Neural progenitor cell (in vitro differentiated cells): ENCODE data around the gene CHRNB4. TPM values are rescaled to one million over a fixed set of nuclear protein-coding genes. Genes with fewer than 3 reads are reported as not detected.

ENCODE experiments used
- DNase-seq: peaks from one replicate; pipeline ENCODE4 v3.0.0-alpha.2; 2016; ENCODE audit warnings: low spot score
- H2AFZ ChIP-seq: fragments of 200-600 bp; sonication (generic); replicated peaks from 2 replicates; pipeline ENCODE4 v1.6.1; 2016; ENCODE audit warnings: antibody characterized with exemption
- H3F3A ChIP-seq: fragments of 200-600 bp; sonication (generic); 2 replicates; pipeline ENCODE4 v1.6.1; 2016; ENCODE audit warnings: antibody characterized with exemption, low read depth
- H3K27ac ChIP-seq: fragments of 200-600 bp; sonication (generic); 2 replicates; pipeline ENCODE4 v1.5.1; 2016; ENCODE audit warnings: mild to moderate bottlenecking
- H3K27me3 ChIP-seq: fragments of 200-600 bp; sonication (generic); 2 replicates; pipeline ENCODE4 v1.6.1; 2016; ENCODE audit warnings: mild to moderate bottlenecking, moderate library complexity
- H3K36me3 ChIP-seq: fragments of 200-600 bp; sonication (generic); 2 replicates; pipeline ENCODE4 v1.5.1; 2016
- H3K4me1 ChIP-seq: fragments of 200-600 bp; sonication (generic); 2 replicates; pipeline ENCODE4 v1.6.1; 2016; ENCODE audit warnings: mixed run types
- H3K4me2 ChIP-seq: fragments of 200-600 bp; sonication (generic); 2 replicates; pipeline ENCODE4 v1.6.1; 2016
- H3K4me3 ChIP-seq: fragments of 200-600 bp; sonication (generic); 2 replicates; pipeline ENCODE4 v1.5.1; 2016
- H3K79me2 ChIP-seq: fragments of 200-600 bp; sonication (generic); 2 replicates; pipeline ENCODE4 v1.6.1; 2016; ENCODE audit warnings: low read depth
- H3K9ac ChIP-seq: fragments of 200-600 bp; sonication (generic); 2 replicates; pipeline ENCODE4 v1.6.1; 2016
- H3K9me3 ChIP-seq: fragments of 200-600 bp; sonication (generic); 2 replicates; pipeline ENCODE4 v1.5.1; 2016; ENCODE audit warnings: low read depth
- H4K20me1 ChIP-seq: fragments of 200-600 bp; sonication (generic); 2 replicates; pipeline ENCODE4 v1.6.1; 2016; ENCODE audit warnings: low read depth
- H3K27ac Mint-ChIP-seq: 3 replicates; pipeline ENCODE4 v1.8.0; 2021; ENCODE audit warnings: mixed read lengths
- H3K27me3 Mint-ChIP-seq: 2 replicates; pipeline ENCODE4 v1.8.0; 2022; ENCODE audit warnings: low read depth, mild to moderate bottlenecking, inconsistent platforms, moderate library complexity, mixed read lengths; ENCODE audit not compliant: insufficient read depth
- H3K36me3 Mint-ChIP-seq: 3 replicates; pipeline ENCODE4 v1.8.0; 2021; ENCODE audit warnings: mixed read lengths
- H3K4me1 Mint-ChIP-seq: 3 replicates; pipeline ENCODE4 v1.8.0; 2021; ENCODE audit warnings: mixed read lengths
- H3K4me3 Mint-ChIP-seq: 3 replicates; pipeline ENCODE4 v1.8.0; 2021; ENCODE audit warnings: mild to moderate bottlenecking, moderate library complexity, mixed read lengths
- H3K9me3 Mint-ChIP-seq: 3 replicates; pipeline ENCODE4 v1.8.0; 2020; ENCODE audit warnings: mixed read lengths
- EZH2 ChIP-seq: fragments of 200-600 bp; sonication (generic); IDR thresholded peaks from 2 replicates; pipeline ENCODE4 v1.6.1; 2017; ENCODE audit warnings: antibody characterized with exemption, mild to moderate bottlenecking, moderate library complexity
- EZH2phosphoT487 ChIP-seq: fragments of 200-600 bp; sonication (generic); IDR thresholded peaks from 2 replicates; pipeline ENCODE4 v1.6.1; 2017; ENCODE audit warnings: antibody characterized with exemption
- total RNA-seq: library from RNA; depleted of rRNA; stranded (reverse); fragments of >200 nt; gene quantifications from 2 replicates; pipeline ENCODE4 v1.2.3, GENCODE V29; 2015; ENCODE audit warnings: low replicate concordance
- TF ChIP-seq, protein P1 (sequence below): fragments of 200-600 bp; sonication (generic); IDR thresholded peaks from 2 replicates; pipeline ENCODE4 v1.5.1; 2017; ENCODE audit warnings: antibody characterized with exemption, mild to moderate bottlenecking

The CHRNB4 gene
- total RNA-seq, 1 donor from 2014 or later, result 0.24 TPM

DNA sequence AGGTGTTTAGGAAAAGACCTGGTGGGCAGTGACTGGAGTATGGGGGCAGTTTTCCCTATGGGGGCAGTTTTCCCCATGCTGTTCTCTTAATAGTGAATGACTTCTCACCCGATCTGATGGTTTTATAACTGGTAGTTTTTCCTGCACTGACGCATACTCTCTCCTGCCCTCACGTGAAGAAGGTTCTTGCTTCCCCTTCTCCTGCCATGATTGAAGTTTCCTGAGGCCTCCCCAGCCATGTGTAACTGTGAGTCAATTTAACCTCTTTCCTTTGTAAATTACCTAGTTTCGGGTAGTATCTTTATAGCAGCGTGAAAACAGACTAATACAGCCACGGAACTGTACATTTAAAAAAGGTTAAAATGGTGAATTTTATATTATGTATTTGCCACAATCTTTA is 25.0 kb upstream of the CHRNB4 start:
- Mint-ChIP-seq H3K27me3 (peaks cover 10% of the 10 kb centered on the region), H3K36me3 (no peaks in the 10 kb centered on the region), H3K27ac (no peak overlapping the region), H3K9me3 (no peaks in the 10 kb centered on the region), H3K4me1 (peaks cover 6% of the 10 kb centered on the region), H3K4me3 (no peak overlapping the region)
- Histone ChIP-seq H3K4me1 (no peaks in the 10 kb centered on the region), H4K20me1 (no peaks in the 10 kb centered on the region), H3F3A (peaks cover 8% of the 10 kb centered on the region), H3K4me3 (no peak overlapping the region), H3K9ac (no peak overlapping the region), H3K9me3 (no peaks in the 10 kb centered on the region), H3K4me2 (no peak overlapping the region), H2AFZ (no peak overlapping the region), H3K27ac (no peak overlapping the region), H3K79me2 (no peaks in the 10 kb centered on the region), H3K27me3 (no peaks in the 10 kb centered on the region), H3K36me3 (no peaks in the 10 kb centered on the region)
- TF ChIP-seq EZH2, result no peak
- TF ChIP-seq, protein P1, sequence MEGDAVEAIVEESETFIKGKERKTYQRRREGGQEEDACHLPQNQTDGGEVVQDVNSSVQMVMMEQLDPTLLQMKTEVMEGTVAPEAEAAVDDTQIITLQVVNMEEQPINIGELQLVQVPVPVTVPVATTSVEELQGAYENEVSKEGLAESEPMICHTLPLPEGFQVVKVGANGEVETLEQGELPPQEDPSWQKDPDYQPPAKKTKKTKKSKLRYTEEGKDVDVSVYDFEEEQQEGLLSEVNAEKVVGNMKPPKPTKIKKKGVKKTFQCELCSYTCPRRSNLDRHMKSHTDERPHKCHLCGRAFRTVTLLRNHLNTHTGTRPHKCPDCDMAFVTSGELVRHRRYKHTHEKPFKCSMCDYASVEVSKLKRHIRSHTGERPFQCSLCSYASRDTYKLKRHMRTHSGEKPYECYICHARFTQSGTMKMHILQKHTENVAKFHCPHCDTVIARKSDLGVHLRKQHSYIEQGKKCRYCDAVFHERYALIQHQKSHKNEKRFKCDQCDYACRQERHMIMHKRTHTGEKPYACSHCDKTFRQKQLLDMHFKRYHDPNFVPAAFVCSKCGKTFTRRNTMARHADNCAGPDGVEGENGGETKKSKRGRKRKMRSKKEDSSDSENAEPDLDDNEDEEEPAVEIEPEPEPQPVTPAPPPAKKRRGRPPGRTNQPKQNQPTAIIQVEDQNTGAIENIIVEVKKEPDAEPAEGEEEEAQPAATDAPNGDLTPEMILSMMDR, result no peak
- TF ChIP-seq EZH2phosphoT487, result no peak
- DNase-seq, result no peak

DNA sequence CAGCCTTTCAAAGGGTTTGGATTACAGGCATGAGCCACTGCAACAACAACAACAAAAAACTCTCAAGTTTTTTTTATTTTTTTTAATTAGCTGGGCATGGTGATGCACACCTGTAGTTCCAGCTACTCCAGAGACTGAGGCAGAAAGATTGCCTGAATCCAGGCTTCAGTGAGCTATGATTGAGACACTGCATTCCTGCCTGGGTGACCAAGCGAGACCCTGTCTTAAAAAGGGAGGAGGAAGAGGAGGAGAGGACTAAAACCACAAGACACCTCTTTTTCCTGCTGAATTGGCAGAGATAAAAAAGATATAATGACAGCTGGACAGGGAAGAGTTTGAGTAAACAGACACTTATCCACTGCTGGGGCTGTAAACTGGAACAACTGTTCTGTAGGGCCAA is 22.7 kb upstream of the CHRNB4 start:
- H4K20me1 ChIP-seq, result no peaks in the 10 kb centered on the region
- no peak overlapping the region for H3K27ac Mint-ChIP-seq
- no peaks in the 10 kb centered on the region for H3K27me3 ChIP-seq
- H3K79me2 ChIP-seq, result no peaks in the 10 kb centered on the region
- no peaks in the 10 kb centered on the region for H3K9me3 Mint-ChIP-seq
- peaks cover 12% of the 10 kb centered on the region for H3K27me3 Mint-ChIP-seq
- no peak overlapping the region for H2AFZ ChIP-seq
- peaks cover 3% of the 10 kb centered on the region for H3F3A ChIP-seq
- H3K4me1 Mint-ChIP-seq, result peaks cover 4% of the 10 kb centered on the region
- H3K4me2 ChIP-seq, result no peak overlapping the region
- no peak overlapping the region for H3K4me3 ChIP-seq
- H3K27ac ChIP-seq, result no peak overlapping the region
- DNase-seq, result no peak
- H3K9ac ChIP-seq, result no peak overlapping the region
- no peak overlapping the region for H3K4me3 Mint-ChIP-seq
- TF ChIP-seq, protein P1, result no peak
- H3K36me3 Mint-ChIP-seq, result no peaks in the 10 kb centered on the region
- no peaks in the 10 kb centered on the region for H3K4me1 ChIP-seq
- H3K9me3 ChIP-seq, result no peaks in the 10 kb centered on the region
- no peaks in the 10 kb centered on the region for H3K36me3 ChIP-seq

DNA sequence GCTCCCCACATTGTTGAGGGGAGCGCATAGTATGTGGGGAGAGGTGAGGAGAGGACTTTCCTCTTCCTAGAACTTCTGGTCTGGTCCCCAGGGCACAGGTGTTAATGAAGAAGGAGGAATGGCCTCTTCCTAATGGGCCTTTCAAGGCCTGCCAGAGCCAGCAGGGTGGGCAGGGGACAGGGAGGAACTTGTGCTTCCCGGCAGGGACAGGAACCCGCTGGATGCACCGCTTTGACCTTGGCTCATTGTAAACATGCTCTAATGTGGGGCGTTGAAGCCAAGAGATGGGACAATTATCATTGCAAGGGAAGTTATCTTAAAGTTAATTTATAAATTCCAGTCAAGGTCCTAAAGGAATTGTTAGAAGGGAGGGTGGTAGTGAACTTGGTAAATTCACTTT is 21.0 kb upstream of the CHRNB4 start:
- Mint-ChIP-seq H3K27me3 (peaks cover 7% of the 10 kb centered on the region), H3K27ac (no peak overlapping the region), H3K9me3 (no peaks in the 10 kb centered on the region), H3K4me3 (peak overlapping the region; percentile 30), H3K4me1 (no peaks in the 10 kb centered on the region), H3K36me3 (no peaks in the 10 kb centered on the region)
- Histone ChIP-seq H4K20me1 (no peaks in the 10 kb centered on the region), H3K27ac (no peak overlapping the region), H3K27me3 (no peaks in the 10 kb centered on the region), H3K9ac (no peak overlapping the region), H3K4me3 (no peak overlapping the region), H3K79me2 (no peaks in the 10 kb centered on the region), H3K36me3 (no peaks in the 10 kb centered on the region), H3K9me3 (no peaks in the 10 kb centered on the region), H3K4me2 (no peak overlapping the region), H3F3A (no peaks in the 10 kb centered on the region), H2AFZ (no peak overlapping the region), H3K4me1 (no peaks in the 10 kb centered on the region)
- no peak for TF ChIP-seq EZH2phosphoT487
- TF ChIP-seq, protein P1, result no peak
- no peak for TF ChIP-seq EZH2
- DNase-seq, result no peak

DNA sequence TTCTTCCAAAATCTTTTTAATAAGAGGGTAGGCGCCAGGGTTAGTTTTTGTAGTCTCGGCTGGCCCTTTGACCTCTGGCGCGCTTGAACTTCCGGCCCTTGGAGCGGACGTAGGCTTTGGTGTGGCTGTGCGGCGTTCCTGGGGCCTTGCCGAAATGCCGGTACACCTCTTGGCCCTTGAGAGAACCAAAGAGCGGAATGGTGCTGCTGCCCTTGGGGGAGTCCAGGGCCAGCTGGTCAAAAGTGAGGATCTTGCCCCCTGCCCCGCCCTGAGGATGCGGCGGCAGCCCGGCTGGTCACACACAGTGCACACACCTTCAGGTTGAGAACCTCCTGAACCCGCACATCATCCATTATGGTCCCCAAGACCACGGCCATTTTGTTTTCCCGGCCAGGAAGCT is 20.0 kb upstream of the CHRNB4 start:
- no peak overlapping the region for H2AFZ ChIP-seq

More for the DNA sequence above, 20.0 kb upstream of the CHRNB4 start:
- Histone ChIP-seq H3F3A (no peaks in the 10 kb centered on the region), H3K4me3 (no peak overlapping the region), H3K9me3 (no peaks in the 10 kb centered on the region), H3K9ac (no peak overlapping the region), H4K20me1 (no peaks in the 10 kb centered on the region), H3K4me1 (no peaks in the 10 kb centered on the region), H3K27ac (no peak overlapping the region), H3K79me2 (no peaks in the 10 kb centered on the region), H3K36me3 (no peaks in the 10 kb centered on the region), H3K4me2 (no peak overlapping the region), H3K27me3 (no peaks in the 10 kb centered on the region)
- Mint-ChIP-seq H3K36me3 (no peaks in the 10 kb centered on the region), H3K27ac (no peak overlapping the region), H3K4me3 (no peak overlapping the region), H3K4me1 (no peaks in the 10 kb centered on the region), H3K27me3 (peaks cover 5% of the 10 kb centered on the region), H3K9me3 (no peaks in the 10 kb centered on the region)
- no peak for DNase-seq
- no peak for TF ChIP-seq EZH2
- TF ChIP-seq, protein P1, result no peak
- TF ChIP-seq EZH2phosphoT487, result no peak
